SK-N-SH (cell line): ENCODE results near the gene PDK1. TPM values are rescaled to one million over a fixed set of nuclear protein-coding genes. Genes with fewer than 3 reads are reported as not detected.
"Not testable (repeated sequence)": the region's sequence is repeated elsewhere in the genome, so short reads cannot be mapped to it uniquely, and the experiment has no call there.

Experiments
- CTCF ChIA-PET: fragments of 300-600, 350-600 bp; formaldehyde crosslinking; extraction: SDS; loops from one replicate; lab custom pipeline; 2021; lab: Yijun Ruan, JAX
- POLR2A ChIA-PET: fragments of 350-600 bp; sonication (Branson Sonifier 250); formaldehyde crosslinking; extraction: SDS; loops from one replicate; lab custom pipeline; 2020; ENCODE audit warnings: antibody characterized with exemption, inconsistent platforms; lab: Yijun Ruan, JAX
- DNase-seq: peaks from one replicate; pipeline ENCODE4 v3.0.0; 2012
- H2AFZ ChIP-seq: fragments of 200-600 bp; sonication (generic); 2 replicates; pipeline ENCODE4 v1.8.1; 2016; ENCODE audit warnings: antibody characterized with exemption, mild to moderate bottlenecking, low read depth
- H3F3A ChIP-seq: fragments of 200-600 bp; sonication (generic); replicated peaks from 2 replicates; pipeline ENCODE3; 2016; ENCODE audit warnings: antibody characterized with exemption, mild to moderate bottlenecking; ENCODE audit not compliant: insufficient read depth
- H3K27ac ChIP-seq, 2 experiments: fragments of 200-500 bp in 1 of 2; fragments of 200-600 bp in 1 of 2; sonication (Bioruptor generic) in 1 of 2; sonication (generic), shearing (Covaris generic) in 1 of 2; 2 replicates each; pipeline versions ENCODE4 v1.5.1 to v1.6.1; 2014 to 2016; ENCODE audit warnings: low read depth in 2 of 2, inconsistent platforms in 1 of 2, low read length in 1 of 2, mild to moderate bottlenecking in 1 of 2, mixed read lengths in 1 of 2
- H3K27me3 ChIP-seq: fragments of 200-600 bp; sonication (generic), shearing (Covaris generic); 2 replicates; pipeline ENCODE4 v1.6.1; 2016; ENCODE audit warnings: mixed run types; ENCODE audit not compliant: insufficient read depth
- H3K36me3 ChIP-seq, 2 experiments: fragments of 200-500 bp in 1 of 2; fragments of 200-600 bp in 1 of 2; sonication (Bioruptor generic) in 1 of 2; sonication (generic) in 1 of 2; replicated peaks in 1 of 2; 2 replicates each; pipeline versions ENCODE3 to v1.5.1; 2014 to 2016; ENCODE audit warnings: low read length in 1 of 2, mild to moderate bottlenecking in 1 of 2; ENCODE audit not compliant: insufficient read depth in 2 of 2, control insufficient read depth in 1 of 2
- H3K4me1 ChIP-seq, 2 experiments: fragments of 200-500 bp in 1 of 2; fragments of 200-600 bp in 1 of 2; sonication (Bioruptor generic) in 1 of 2; sonication (generic), shearing (Covaris generic) in 1 of 2; 2 replicates each; pipeline versions ENCODE4 v1.5.1 to v1.6.1; 2014 to 2016; ENCODE audit warnings: low read depth in 1 of 2, low read length in 1 of 2, mixed run types in 1 of 2; ENCODE audit not compliant: insufficient read depth in 2 of 2, control insufficient read depth in 1 of 2
- H3K4me2 ChIP-seq: fragments of 200-600 bp; sonication (generic), shearing (Covaris generic); 2 replicates; pipeline ENCODE4 v1.6.1; 2017; ENCODE audit warnings: mixed run types
- H3K4me3 ChIP-seq, 2 experiments: fragments of 200-500 bp in 1 of 2; fragments of 200-600 bp in 1 of 2; sonication (Bioruptor generic) in 1 of 2; sonication (generic), shearing (Covaris generic) in 1 of 2; 2 replicates each; pipeline versions ENCODE4 v1.5.1 to v1.8.1; 2014 to 2016; ENCODE audit warnings: low read depth in 2 of 2, inconsistent platforms in 1 of 2, low read length in 1 of 2, mild to moderate bottlenecking in 1 of 2, mixed read lengths in 1 of 2, moderate library complexity in 1 of 2
- H3K79me2 ChIP-seq: fragments of 200-600 bp; sonication (generic); 2 replicates; pipeline ENCODE4 v1.8.1; 2017; ENCODE audit warnings: mild to moderate bottlenecking; ENCODE audit not compliant: insufficient read depth
- H3K9ac ChIP-seq: fragments of 200-600 bp; sonication (generic); 2 replicates; pipeline ENCODE4 v1.6.1; 2017; ENCODE audit warnings: mixed run types
- H3K9me2 ChIP-seq: fragments of 200-600 bp; sonication (generic); 2 replicates; pipeline ENCODE4 v1.6.1; 2017; ENCODE audit warnings: mixed run types
- H3K9me3 ChIP-seq: fragments of 200-600 bp; sonication (generic); 2 replicates; pipeline ENCODE4 v1.6.1; 2017; ENCODE audit warnings: mixed run types, mild to moderate bottlenecking, moderate library complexity
- H4K20me1 ChIP-seq: fragments of 200-600 bp; sonication (generic); 2 replicates; pipeline ENCODE4 v1.6.1; 2017; ENCODE audit warnings: mild to moderate bottlenecking, mixed run types; ENCODE audit not compliant: insufficient read depth
- FOSL2 ChIP-seq: IDR thresholded peaks from 2 replicates; pipeline ENCODE4 v1.4.0; 2012; ENCODE audit warnings: low read depth, mild to moderate bottlenecking, moderate library complexity, borderline replicate concordance
- FOXM1 ChIP-seq: IDR thresholded peaks from 2 replicates; pipeline ENCODE4 v1.4.0; 2012; ENCODE audit warnings: low read depth, mild to moderate bottlenecking
- JUND ChIP-seq: IDR thresholded peaks from 2 replicates; pipeline ENCODE4 v1.4.0; 2012
- NFIC ChIP-seq: IDR thresholded peaks from 2 replicates; pipeline ENCODE4 v1.4.0; 2012; ENCODE audit warnings: borderline replicate concordance
- NRF1 ChIP-seq: IDR thresholded peaks from 2 replicates; pipeline ENCODE4 v1.6.1; 2012; ENCODE audit warnings: low read depth, mild to moderate bottlenecking, low read length
- RAD21 ChIP-seq: IDR thresholded peaks from 2 replicates; pipeline ENCODE4 v1.6.1; 2012; ENCODE audit warnings: mild to moderate bottlenecking, low read length
- TCF12 ChIP-seq: IDR thresholded peaks from 2 replicates; pipeline ENCODE4 v1.4.0; 2012
- TEAD4 ChIP-seq: IDR thresholded peaks from 2 replicates; pipeline ENCODE4 v1.4.0; 2012; ENCODE audit warnings: mild to moderate bottlenecking, borderline replicate concordance; ENCODE audit not compliant: insufficient read depth
- YY1 ChIP-seq: IDR thresholded peaks from 2 replicates; pipeline ENCODE4 v1.4.0; 2012; ENCODE audit warnings: low read depth, mild to moderate bottlenecking
- WGBS: methylation state at CpG from one replicate; pipeline ENCODE4 v1.1.6; 2017; ENCODE audit warnings: low lambda C conversion rate; 5-methylcytosine and 5-hydroxymethylcytosine counted together
- polyA plus RNA-seq, 3 experiments: library from polyadenylated mRNA; depleted of rRNA; stranded (reverse); fragments of >200 nt; gene quantifications; 2 replicates each; pipeline ENCODE4 v1.2.3, GENCODE V29; 2012
- TF ChIP-seq, protein P1 (sequence below): IDR thresholded peaks from 2 replicates; pipeline ENCODE4 v1.4.0; 2012; ENCODE audit warnings: low read depth, borderline replicate concordance
- TF ChIP-seq, protein P2 (sequence below): fragments of 150-350 bp; IDR thresholded peaks from 2 replicates; pipeline ENCODE4 v1.6.1; 2016; ENCODE audit warnings: mild to moderate bottlenecking, low read depth, low read length

Gene PDK1
- polyA plus RNA-seq, 1 of the 3 experiments (the other 2 are of a cell fraction): 5.3 TPM

DNA sequence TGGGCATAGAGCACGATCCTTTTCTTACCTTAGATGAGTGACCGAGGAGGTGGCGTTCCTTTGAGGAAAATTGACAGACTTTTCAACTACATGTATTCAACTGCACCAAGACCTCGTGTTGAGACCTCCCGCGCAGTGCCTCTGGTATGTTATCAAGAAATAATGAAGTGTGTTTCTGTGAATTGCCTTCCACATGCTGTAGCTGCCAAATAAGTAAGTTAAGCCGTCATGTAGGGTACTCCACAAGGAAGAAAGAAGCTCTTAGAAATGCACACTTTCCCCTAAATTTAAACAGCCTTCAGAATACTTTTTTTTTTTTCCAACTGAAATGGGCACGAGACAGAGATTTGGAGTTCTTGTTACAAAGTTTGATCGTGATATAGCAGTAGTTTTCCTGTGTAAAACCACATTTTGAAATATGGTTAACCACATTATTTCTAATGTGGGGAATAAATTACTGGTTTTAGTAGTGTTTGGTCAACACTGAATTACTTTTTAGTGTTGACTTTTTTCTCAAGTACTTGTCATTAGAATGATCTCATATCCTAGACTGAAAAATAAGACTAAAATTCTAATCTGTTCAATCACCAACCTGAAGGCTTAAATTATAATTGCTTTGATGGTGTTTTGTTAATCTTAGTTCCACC, 30.5 kb downstream of the PDK1 start:
- H3K36me3 ChIP-seq: peaks cover 7 to 58% of the 10 kb centered on the region in 2 experiments
- H3K9me3 ChIP-seq: no peaks in the 10 kb centered on the region
- WGBS: 91% methylated on average over 9 of the region's 9 CpGs
- H3K27ac ChIP-seq: no peak overlapping the region
- POLR2A ChIA-PET: no interaction called here
- no peaks in the 10 kb centered on the region for H3K4me1 ChIP-seq
- H4K20me1 ChIP-seq: no peaks in the 10 kb centered on the region
- CTCF ChIA-PET: interaction anchor here (1.2 kb wide), 1 partner anchor 124 kb away, joined by 5 read pairs; no protein-coding TSS in a partner anchor
- H3F3A ChIP-seq: no peaks in the 10 kb centered on the region
- no peak overlapping the region for H2AFZ ChIP-seq
- H3K9ac ChIP-seq: no peak overlapping the region
- TF ChIP-seq TEAD4: no peak
- TF ChIP-seq FOXM1: no peak
- TF ChIP-seq JUND: no peak
- TF ChIP-seq FOSL2: no peak
- TF ChIP-seq RAD21: no peak
- TF ChIP-seq, protein P1, sequence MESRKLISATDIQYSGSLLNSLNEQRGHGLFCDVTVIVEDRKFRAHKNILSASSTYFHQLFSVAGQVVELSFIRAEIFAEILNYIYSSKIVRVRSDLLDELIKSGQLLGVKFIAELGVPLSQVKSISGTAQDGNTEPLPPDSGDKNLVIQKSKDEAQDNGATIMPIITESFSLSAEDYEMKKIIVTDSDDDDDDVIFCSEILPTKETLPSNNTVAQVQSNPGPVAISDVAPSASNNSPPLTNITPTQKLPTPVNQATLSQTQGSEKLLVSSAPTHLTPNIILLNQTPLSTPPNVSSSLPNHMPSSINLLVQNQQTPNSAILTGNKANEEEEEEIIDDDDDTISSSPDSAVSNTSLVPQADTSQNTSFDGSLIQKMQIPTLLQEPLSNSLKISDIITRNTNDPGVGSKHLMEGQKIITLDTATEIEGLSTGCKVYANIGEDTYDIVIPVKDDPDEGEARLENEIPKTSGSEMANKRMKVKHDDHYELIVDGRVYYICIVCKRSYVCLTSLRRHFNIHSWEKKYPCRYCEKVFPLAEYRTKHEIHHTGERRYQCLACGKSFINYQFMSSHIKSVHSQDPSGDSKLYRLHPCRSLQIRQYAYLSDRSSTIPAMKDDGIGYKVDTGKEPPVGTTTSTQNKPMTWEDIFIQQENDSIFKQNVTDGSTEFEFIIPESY: no peak
- TF ChIP-seq YY1: no peak
- no peak for TF ChIP-seq NFIC
- no peak for TF ChIP-seq TCF12
- TF ChIP-seq, protein P2, sequence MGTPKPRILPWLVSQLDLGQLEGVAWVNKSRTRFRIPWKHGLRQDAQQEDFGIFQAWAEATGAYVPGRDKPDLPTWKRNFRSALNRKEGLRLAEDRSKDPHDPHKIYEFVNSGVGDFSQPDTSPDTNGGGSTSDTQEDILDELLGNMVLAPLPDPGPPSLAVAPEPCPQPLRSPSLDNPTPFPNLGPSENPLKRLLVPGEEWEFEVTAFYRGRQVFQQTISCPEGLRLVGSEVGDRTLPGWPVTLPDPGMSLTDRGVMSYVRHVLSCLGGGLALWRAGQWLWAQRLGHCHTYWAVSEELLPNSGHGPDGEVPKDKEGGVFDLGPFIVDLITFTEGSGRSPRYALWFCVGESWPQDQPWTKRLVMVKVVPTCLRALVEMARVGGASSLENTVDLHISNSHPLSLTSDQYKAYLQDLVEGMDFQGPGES: no peak
- TF ChIP-seq NRF1: no peak
- no peak overlapping the region for H3K4me3 ChIP-seq
- no peak for DNase-seq
- H3K27me3 ChIP-seq: no peaks in the 10 kb centered on the region
- H3K4me2 ChIP-seq: no peak overlapping the region
- no peaks in the 10 kb centered on the region for H3K79me2 ChIP-seq
- no peaks in the 10 kb centered on the region for H3K9me2 ChIP-seq

DNA sequence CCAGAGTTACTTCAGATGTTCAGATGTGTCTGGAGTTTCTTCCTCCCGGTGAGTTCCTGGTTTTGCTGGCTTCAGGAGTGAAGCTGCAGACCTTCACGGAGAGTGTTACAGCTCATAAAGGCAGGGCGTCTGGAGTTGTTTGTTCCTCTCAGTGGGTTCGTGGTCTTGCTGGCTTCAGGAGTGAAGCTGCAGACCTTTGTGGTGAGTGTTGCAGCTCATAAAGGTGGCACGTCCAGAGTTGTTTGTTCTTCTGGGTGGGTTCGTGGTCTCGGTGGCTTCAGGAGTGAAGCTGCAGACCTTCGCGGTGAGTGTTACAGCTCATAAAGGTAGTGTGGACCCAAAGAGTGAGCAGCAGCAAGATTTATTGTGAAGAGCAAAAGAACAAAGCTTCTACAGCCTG, 31.3 kb downstream of the PDK1 start:
- peaks cover 7 to 50% of the 10 kb centered on the region in 2 experiments for H3K36me3 ChIP-seq
- H4K20me1 ChIP-seq, H3K9ac ChIP-seq, H3K9me2 ChIP-seq, POLR2A ChIA-PET, H3K79me2 ChIP-seq, H3K4me3 ChIP-seq, H3K27me3 ChIP-seq, H3K4me2 ChIP-seq, H2AFZ ChIP-seq, DNase-seq, H3F3A ChIP-seq, H3K9me3 ChIP-seq, H3K27ac ChIP-seq, H3K4me1 ChIP-seq: not testable (repeated sequence)
- 97% methylated on average over 9 of the region's 9 CpGs for WGBS
- CTCF ChIA-PET: interaction anchor here (1.2 kb wide), 1 partner anchor 123 kb away, joined by 5 read pairs; no protein-coding TSS in a partner anchor
